Lower lobe of right lung (tissue), 2 donors: Measurements from ENCODE around the gene FRMPD4. TPM values are rescaled to one million over a fixed set of nuclear protein-coding genes. Genes with fewer than 3 reads are reported as not detected.

Source experiments
- ATAC-seq, 2 donors: fragments of 200-7000 bp; cut with Tn5 transposase; one replicate each; pipeline ENCODE4 v1.9.1; 2020 to 2022; ENCODE audit warnings: mild to moderate bottlenecking in 2 of 2, moderate library complexity in 2 of 2
- DNase-seq: peaks from one replicate; pipeline ENCODE4 v3.0.0-alpha.2; 2020
- H3K27ac ChIP-seq: fragments of 200-600 bp; one replicate; pipeline ENCODE4 v1.8.0; 2022
- H3K27me3 ChIP-seq: fragments of 200-600 bp; one replicate; pipeline ENCODE4 v1.8.0; 2022; ENCODE audit warnings: low read depth
- H3K36me3 ChIP-seq: fragments of 200-600 bp; one replicate; pipeline ENCODE4 v1.8.0; 2022; ENCODE audit warnings: mild to moderate bottlenecking
- H3K4me1 ChIP-seq: fragments of 200-600 bp; one replicate; pipeline ENCODE4 v1.8.0; 2022
- H3K4me3 ChIP-seq: fragments of 200-600 bp; one replicate; pipeline ENCODE4 v1.8.0; 2022; ENCODE audit warnings: mild to moderate bottlenecking
- H3K9me3 ChIP-seq: fragments of 200-600 bp; one replicate; pipeline ENCODE4 v1.8.0; 2022
- intact Hi-C: fragments of 100-400 bp; cut with DNase I; formaldehyde crosslinking; loops from one replicate; pipeline ENCODE4 v1.11.0; 2022
- total RNA-seq: library from RNA; stranded (reverse); fragmentation: NEBNext Ultra II Directional; extraction: Animal tissue kit (Norgen Biotek cat#: 25700); gene quantifications from one replicate; pipeline ENCODE4 v1.2.1, GENCODE V29; 2021
- TF ChIP-seq, protein P1 (sequence below): fragments of 200-600 bp; IDR thresholded peaks from one replicate; pipeline ENCODE4 v1.8.0; 2022; ENCODE audit warnings: antibody characterized with exemption, mild to moderate bottlenecking
- donor health status: DM: no; HTN: yes; CAD: no; lungs with severe emphysema.

The FRMPD4 gene
- total RNA-seq, 1 donor from 2014 or later: 0.15 TPM

GRCh38 chrX:12319003-12319519 lies 180.8 kb downstream of the FRMPD4 start:
- H3K27ac ChIP-seq: no peak overlapping the region
- no peak for ATAC-seq
- DNase-seq: no peak
- H3K9me3 ChIP-seq: no peaks in the 10 kb centered on the region
- H3K4me3 ChIP-seq: no peak overlapping the region
- TF ChIP-seq, protein P1, sequence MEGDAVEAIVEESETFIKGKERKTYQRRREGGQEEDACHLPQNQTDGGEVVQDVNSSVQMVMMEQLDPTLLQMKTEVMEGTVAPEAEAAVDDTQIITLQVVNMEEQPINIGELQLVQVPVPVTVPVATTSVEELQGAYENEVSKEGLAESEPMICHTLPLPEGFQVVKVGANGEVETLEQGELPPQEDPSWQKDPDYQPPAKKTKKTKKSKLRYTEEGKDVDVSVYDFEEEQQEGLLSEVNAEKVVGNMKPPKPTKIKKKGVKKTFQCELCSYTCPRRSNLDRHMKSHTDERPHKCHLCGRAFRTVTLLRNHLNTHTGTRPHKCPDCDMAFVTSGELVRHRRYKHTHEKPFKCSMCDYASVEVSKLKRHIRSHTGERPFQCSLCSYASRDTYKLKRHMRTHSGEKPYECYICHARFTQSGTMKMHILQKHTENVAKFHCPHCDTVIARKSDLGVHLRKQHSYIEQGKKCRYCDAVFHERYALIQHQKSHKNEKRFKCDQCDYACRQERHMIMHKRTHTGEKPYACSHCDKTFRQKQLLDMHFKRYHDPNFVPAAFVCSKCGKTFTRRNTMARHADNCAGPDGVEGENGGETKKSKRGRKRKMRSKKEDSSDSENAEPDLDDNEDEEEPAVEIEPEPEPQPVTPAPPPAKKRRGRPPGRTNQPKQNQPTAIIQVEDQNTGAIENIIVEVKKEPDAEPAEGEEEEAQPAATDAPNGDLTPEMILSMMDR: no peak
- intact Hi-C loops: no loop called here
- H3K4me1 ChIP-seq: no peaks in the 10 kb centered on the region
- H3K36me3 ChIP-seq: no peaks in the 10 kb centered on the region
- no peaks in the 10 kb centered on the region for H3K27me3 ChIP-seq

- TF ChIP-seq, protein P1: no peak
- intact Hi-C loops: no loop called here
- Histone ChIP-seq H3K4me3 (no peak overlapping the region), H3K36me3 (no peaks in the 10 kb centered on the region), H3K27me3 (no peaks in the 10 kb centered on the region), H3K27ac (no peak overlapping the region), H3K9me3 (no peaks in the 10 kb centered on the region), H3K4me1 (no peaks in the 10 kb centered on the region)
- ATAC-seq (no peak), DNase-seq (no peak)
These were observed 181.7 kb downstream of the FRMPD4 start for GRCh38 chrX:12319992-12320391.

DNA sequence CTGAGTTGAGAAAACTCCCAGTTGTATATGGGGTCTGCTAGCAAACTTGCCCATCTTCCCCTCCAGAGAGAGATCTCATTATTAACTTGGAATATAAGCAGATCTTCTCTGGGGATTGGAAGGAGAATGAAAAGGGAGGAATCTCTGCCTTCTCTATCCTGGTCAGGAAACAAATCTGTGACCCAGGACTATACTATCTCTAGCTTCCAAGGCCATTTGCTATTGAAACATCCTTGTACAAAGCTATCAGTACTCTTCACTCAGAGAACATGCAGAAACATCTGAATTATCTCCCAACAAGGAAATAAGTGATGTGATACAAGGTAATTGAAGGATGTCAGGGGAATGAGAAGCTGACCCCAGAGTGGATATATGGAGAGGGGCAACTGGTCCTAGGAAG lies 183.8 kb downstream of the FRMPD4 start:
- ATAC-seq (no peak), DNase-seq (no peak)
- Histone ChIP-seq H3K9me3 (no peaks in the 10 kb centered on the region), H3K27ac (no peak overlapping the region), H3K36me3 (no peaks in the 10 kb centered on the region), H3K27me3 (no peaks in the 10 kb centered on the region), H3K4me3 (no peak overlapping the region), H3K4me1 (no peaks in the 10 kb centered on the region)
- intact Hi-C loops: no loop called here
- TF ChIP-seq, protein P1: no peak

- intact Hi-C loops: no loop called here
- H3K4me3 ChIP-seq: no peak overlapping the region
- no peak overlapping the region for H3K27ac ChIP-seq
- DNase-seq (no peak), ATAC-seq (no peak)
- H3K9me3 ChIP-seq: no peaks in the 10 kb centered on the region
- no peaks in the 10 kb centered on the region for H3K4me1 ChIP-seq
- TF ChIP-seq, protein P1: no peak
- no peaks in the 10 kb centered on the region for H3K27me3 ChIP-seq
- no peaks in the 10 kb centered on the region for H3K36me3 ChIP-seq
These were observed 186.9 kb downstream of the FRMPD4 start for GRCh38 chrX:12325171-12325570.

- Histone ChIP-seq H3K4me1 (no peaks in the 10 kb centered on the region), H3K27ac (no peak overlapping the region), H3K27me3 (no peaks in the 10 kb centered on the region), H3K36me3 (no peaks in the 10 kb centered on the region), H3K9me3 (no peaks in the 10 kb centered on the region), H3K4me3 (no peak overlapping the region)
- no peak for ATAC-seq
- no peak for DNase-seq
- TF ChIP-seq, protein P1: no peak
- intact Hi-C loops: no loop called here
These were observed 189.6 kb downstream of the FRMPD4 start for GRCh38 chrX:12327836-12328235.

DNA sequence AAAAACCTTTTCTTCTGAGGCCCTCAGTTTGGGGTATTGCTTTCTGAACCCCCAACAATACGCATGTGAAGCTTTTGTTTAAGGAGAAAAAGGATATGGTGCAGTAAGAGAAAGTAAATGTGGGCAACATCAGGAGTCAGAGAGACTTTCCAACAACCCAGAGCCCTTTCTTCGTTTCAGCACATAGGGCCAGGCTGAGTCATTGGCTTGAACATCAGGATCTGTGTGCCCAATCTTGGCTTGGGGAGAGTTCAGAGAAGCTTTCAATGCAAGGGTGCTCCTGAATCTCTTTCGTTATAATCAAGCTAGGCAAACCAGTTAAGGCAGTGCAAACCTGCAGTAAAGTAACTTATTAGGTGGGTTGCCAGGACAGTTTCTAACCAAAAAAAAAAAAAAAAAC lies 191.2 kb downstream of the FRMPD4 start:
- Histone ChIP-seq H3K9me3 (no peaks in the 10 kb centered on the region), H3K4me3 (no peak overlapping the region), H3K27ac (no peak overlapping the region), H3K4me1 (no peaks in the 10 kb centered on the region), H3K36me3 (no peaks in the 10 kb centered on the region), H3K27me3 (no peaks in the 10 kb centered on the region)
- no peak for ATAC-seq
- DNase-seq: no peak
- TF ChIP-seq, protein P1: no peak
- intact Hi-C loops: no loop called here
